GM12892 (cell line): ENCODE data around the gene TMEM270.

Experiments
- POLR2AphosphoS5 ChIP-seq: IDR thresholded peaks from 2 replicates; pipeline ENCODE4 v1.6.1; 2011; ENCODE audit warnings: low read depth, low read length, control low read depth
- TAF1 ChIP-seq: IDR thresholded peaks from 2 replicates; pipeline ENCODE4 v1.6.1; 2011; ENCODE audit warnings: low read depth, mild to moderate bottlenecking, control low read depth, low read length, borderline replicate concordance

DNA sequence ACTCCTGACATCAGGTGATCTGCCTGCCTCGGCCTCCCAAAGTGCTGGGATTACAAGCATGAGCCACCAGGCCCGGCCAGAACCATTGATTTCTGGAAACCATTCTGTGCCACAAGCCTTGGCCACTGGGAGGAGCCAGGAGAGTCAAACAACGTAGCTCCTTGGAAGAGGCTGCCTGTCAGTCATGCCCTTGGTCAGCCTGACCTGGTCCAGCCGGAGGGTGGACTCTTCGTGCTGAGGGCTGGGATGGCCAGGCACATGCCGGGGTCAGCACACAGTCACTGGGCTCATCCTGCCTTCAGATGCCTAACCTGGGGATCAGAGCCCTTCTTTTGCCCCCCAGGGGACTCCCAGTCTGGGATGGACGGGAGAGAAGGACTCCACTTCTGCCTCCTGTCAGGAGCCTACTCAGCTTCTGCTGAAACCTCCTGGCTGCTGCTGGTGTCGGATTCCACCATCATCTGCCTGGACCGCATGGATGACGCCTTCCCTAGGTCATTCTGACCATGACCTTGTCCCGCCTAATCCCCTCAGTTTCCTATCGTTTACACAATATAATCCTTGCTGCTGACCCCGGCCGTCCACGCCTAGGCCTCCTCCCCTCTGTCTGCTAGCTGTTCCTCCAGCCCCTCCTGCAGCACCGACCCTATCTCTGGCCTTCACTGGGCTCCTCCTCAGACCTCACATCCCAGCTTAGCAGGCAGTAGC, 30.4 kb downstream of the TMEM270 start:
- TF ChIP-seq POLR2AphosphoS5 = no peak
- TF ChIP-seq TAF1 = no peak
